Ishikawa (cell line): ENCODE data around the gene A2M.

Source experiments
- CEBPB ChIP-seq: IDR thresholded peaks from 2 replicates; pipeline ENCODE4 v1.6.1; 2012
- CREB1 ChIP-seq: IDR thresholded peaks from 2 replicates; pipeline ENCODE4 v1.6.1; 2012; ENCODE audit warnings: low read depth
- EP300 ChIP-seq: IDR thresholded peaks from 2 replicates; pipeline ENCODE4 v1.6.1; 2012; ENCODE audit warnings: borderline replicate concordance
- NFIC ChIP-seq: IDR thresholded peaks from 2 replicates; pipeline ENCODE4 v1.6.1; 2012
- TCF12 ChIP-seq: IDR thresholded peaks from 2 replicates; pipeline ENCODE4 v1.6.1; 2012; ENCODE audit warnings: low read depth
- TEAD4 ChIP-seq: IDR thresholded peaks from 2 replicates; pipeline ENCODE4 v1.6.1; 2012
- YY1 ChIP-seq: IDR thresholded peaks from 2 replicates; pipeline ENCODE4 v1.6.1; 2012; ENCODE audit warnings: low read depth
- TF ChIP-seq, protein P1 (sequence below): IDR thresholded peaks from 2 replicates; pipeline ENCODE4 v1.6.1; 2012; ENCODE audit warnings: low read depth, mild to moderate bottlenecking

DNA sequence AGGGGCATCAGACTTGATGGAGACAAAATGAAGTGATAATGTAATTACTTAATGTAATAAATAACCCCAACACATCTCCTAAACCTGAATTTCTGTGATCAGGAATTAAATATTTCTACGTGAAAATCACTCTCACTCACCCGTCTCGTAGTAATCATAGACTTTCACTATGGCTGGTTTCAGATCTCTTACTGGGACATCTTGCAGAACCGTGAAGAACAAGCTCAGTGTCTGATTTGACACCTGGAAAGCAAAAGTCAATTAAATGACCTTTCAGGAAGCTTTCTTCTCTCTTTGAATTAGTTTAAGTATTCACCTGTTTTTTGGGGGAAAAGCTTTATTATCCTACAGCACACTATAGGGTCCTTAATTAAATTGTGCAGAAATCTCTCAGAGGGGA lies 47.1 kb downstream of the A2M start:
- TF ChIP-seq EP300 (no peak), CREB1 (no peak), NFIC (no peak), YY1 (no peak), TCF12 (no peak), CEBPB (no peak), TEAD4 (no peak)
- TF ChIP-seq, protein P1, sequence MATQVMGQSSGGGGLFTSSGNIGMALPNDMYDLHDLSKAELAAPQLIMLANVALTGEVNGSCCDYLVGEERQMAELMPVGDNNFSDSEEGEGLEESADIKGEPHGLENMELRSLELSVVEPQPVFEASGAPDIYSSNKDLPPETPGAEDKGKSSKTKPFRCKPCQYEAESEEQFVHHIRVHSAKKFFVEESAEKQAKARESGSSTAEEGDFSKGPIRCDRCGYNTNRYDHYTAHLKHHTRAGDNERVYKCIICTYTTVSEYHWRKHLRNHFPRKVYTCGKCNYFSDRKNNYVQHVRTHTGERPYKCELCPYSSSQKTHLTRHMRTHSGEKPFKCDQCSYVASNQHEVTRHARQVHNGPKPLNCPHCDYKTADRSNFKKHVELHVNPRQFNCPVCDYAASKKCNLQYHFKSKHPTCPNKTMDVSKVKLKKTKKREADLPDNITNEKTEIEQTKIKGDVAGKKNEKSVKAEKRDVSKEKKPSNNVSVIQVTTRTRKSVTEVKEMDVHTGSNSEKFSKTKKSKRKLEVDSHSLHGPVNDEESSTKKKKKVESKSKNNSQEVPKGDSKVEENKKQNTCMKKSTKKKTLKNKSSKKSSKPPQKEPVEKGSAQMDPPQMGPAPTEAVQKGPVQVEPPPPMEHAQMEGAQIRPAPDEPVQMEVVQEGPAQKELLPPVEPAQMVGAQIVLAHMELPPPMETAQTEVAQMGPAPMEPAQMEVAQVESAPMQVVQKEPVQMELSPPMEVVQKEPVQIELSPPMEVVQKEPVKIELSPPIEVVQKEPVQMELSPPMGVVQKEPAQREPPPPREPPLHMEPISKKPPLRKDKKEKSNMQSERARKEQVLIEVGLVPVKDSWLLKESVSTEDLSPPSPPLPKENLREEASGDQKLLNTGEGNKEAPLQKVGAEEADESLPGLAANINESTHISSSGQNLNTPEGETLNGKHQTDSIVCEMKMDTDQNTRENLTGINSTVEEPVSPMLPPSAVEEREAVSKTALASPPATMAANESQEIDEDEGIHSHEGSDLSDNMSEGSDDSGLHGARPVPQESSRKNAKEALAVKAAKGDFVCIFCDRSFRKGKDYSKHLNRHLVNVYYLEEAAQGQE: no peak
